ENCODE results near the gene TLR7.

TLR7 gene

DNA sequence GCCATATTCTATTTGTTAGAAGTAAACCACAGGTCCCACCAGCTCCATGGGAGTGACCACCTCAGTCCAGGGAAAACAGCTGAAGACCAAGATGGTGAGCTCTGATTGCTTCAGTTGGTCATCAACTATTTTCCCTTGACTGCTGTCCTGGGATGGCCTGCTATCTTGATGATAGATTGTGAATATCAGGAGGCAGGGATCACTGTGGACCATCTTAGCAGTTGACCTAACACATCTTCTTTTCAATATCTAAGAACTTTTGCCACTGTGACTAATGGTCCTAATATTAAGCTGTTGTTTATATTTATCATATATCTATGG lies 55.7 kb downstream of the TLR7 start:
- Histone ChIP-seq H3K9me3 (no peaks in the 10 kb centered on the region), H3K27me3 (peaks cover 3% of the 10 kb centered on the region; the same call in 1 of the 2 replicates), H3K36me3 (no peaks in the 10 kb centered on the region), H3K4me3 (ENCODE audit: low read depth, low read length) (no peak overlapping the region), H3K4me1 (no peaks in the 10 kb centered on the region)
- TF ChIP-seq CTCF (IDR thresholded peaks at IDR 0.05; ENCODE audit: low read depth, low read length): no peak
- DNase-seq: no peak

DNA sequence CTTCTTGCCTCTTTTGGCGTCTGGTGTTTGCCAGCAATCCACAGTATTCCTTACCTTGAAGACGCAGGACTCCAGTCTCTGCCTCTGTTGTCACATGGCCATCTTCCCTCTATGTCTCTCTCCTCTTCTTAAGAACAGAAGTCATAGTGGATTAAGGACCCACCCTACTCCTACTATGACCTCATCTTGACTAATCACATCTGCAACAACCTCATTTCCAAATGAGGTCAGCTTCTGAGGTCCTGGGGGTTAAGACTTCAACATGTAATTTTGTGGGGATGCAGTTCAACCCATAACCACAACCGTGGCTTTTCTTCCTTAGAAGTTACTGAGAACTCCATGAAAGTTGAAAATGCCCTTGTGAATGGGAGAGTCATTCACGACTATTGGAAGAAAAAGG lies 62.8 kb downstream of the TLR7 start:
- Histone ChIP-seq H3K9me3 (no peaks in the 10 kb centered on the region), H3K27me3 (no peaks in the 10 kb centered on the region), H3K36me3 (no peaks in the 10 kb centered on the region), H3K4me1 (no peaks in the 10 kb centered on the region), H3K4me3 (ENCODE audit: low read depth, low read length) (no peak overlapping the region)
- TF ChIP-seq CTCF (IDR thresholded peaks at IDR 0.05; ENCODE audit: low read depth, low read length): no peak
- DNase-seq: no peak

DNA sequence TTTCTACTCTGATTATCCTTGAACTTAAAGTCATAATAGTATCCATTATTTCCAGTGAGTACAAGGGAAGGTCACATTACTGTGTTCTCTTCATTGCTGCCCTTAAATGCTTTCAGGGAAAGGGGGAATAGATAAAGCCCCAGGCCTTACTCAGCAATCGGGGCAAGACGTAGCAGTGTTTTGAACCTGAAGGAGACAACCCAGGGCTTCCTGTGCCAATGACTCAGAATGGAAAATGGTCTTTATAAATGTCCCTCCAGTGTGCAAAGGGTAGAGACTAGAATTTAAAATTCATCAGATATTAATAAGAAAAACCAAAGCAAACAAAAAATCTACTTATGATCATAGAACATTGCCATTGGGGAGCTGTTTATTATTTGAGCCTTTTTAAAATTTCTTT lies 63.3 kb downstream of the TLR7 start:
- TF ChIP-seq CTCF (IDR thresholded peaks at IDR 0.05; ENCODE audit: low read depth, low read length): no peak
- no peak for DNase-seq

DNA sequence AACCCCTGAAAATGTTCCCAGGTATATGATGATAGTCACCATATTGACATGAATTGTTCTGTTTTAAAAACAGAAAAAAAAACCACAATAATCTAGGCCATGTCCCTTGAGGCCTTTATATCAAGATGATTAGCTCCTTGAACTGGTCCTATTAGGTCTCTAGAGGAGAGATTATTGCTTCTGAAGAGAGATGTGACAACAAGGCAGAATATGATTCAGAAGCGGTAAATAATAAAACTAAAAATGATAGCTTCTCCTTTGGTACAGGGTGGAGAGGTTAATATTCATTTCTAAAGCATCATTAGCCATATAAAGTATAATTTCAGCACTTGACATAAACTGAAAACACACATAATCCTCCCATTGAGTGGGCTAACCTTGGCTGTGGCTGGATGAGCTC lies 65.4 kb downstream of the TLR7 start:
- Histone ChIP-seq H3K36me3 (no peaks in the 10 kb centered on the region), H3K9me3 (no peaks in the 10 kb centered on the region), H3K4me1 (no peaks in the 10 kb centered on the region), H3K27me3 (no peaks in the 10 kb centered on the region), H3K4me3 (ENCODE audit: low read depth, low read length) (no peak overlapping the region)
- no peak for DNase-seq
- no peak for TF ChIP-seq CTCF (IDR thresholded peaks at IDR 0.05; ENCODE audit: low read depth, low read length)

More for the DNA sequence above, 63.3 kb downstream of the TLR7 start:
- no peaks in the 10 kb centered on the region for H3K4me1 ChIP-seq
- no peaks in the 10 kb centered on the region for H3K27me3 ChIP-seq
- H3K36me3 ChIP-seq: no peaks in the 10 kb centered on the region
- H3K4me3 ChIP-seq (ENCODE audit: low read depth, low read length): no peak overlapping the region
- H3K9me3 ChIP-seq: no peaks in the 10 kb centered on the region

GRCh38 chrX:12934850-12935249 lies 68.0 kb downstream of the TLR7 start:
- Histone ChIP-seq H3K36me3 (no peaks in the 10 kb centered on the region), H3K9me3 (no peaks in the 10 kb centered on the region), H3K27me3 (no peaks in the 10 kb centered on the region), H3K4me1 (no peaks in the 10 kb centered on the region), H3K4me3 (ENCODE audit: low read depth, low read length) (no peak overlapping the region)
- TF ChIP-seq CTCF (IDR thresholded peaks at IDR 0.05; ENCODE audit: low read depth, low read length): no peak
- no peak for DNase-seq

DNA sequence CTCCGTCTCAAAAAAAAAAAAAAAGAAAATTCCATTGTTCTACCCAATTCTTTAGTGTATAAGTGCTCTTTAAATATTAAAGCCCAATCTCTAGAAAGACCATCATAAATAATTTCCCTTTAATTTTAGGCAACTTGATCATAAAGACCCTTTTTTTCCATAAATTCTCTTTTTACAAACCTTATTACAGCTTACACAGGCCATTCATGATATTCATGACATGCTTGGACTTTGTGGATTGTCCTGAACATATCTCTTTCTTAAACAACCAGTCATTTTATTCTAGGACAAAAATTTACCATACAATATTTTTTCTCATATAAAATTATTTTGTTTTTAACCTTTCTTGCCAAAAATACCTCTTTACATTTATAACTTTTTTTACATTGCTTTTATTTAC lies 70.1 kb downstream of the TLR7 start:
- Histone ChIP-seq H3K4me1 (no peaks in the 10 kb centered on the region), H3K9me3 (no peaks in the 10 kb centered on the region), H3K36me3 (no peaks in the 10 kb centered on the region), H3K4me3 (ENCODE audit: low read depth, low read length) (no peak overlapping the region), H3K27me3 (no peaks in the 10 kb centered on the region)
- no peak for DNase-seq
- no peak for TF ChIP-seq CTCF (IDR thresholded peaks at IDR 0.05; ENCODE audit: low read depth, low read length)

Data from BE2C (cell line).